Endothelial cell of umbilical vein (primary cell): ENCODE measurements around the gene PCP2. TPM values are rescaled to one million over a fixed set of nuclear protein-coding genes. Genes with fewer than 3 reads are reported as not detected.

Experiments used
- BruUV-seq: library from RNA; stranded (reverse); fragments of 400-500 nt; replicated peaks from 2 replicates; lab custom pipeline; 2021; lab: Mats Ljungman, UMichigan
- CTCF ChIA-PET: fragments of 300-600, 350-600 bp; sonication (Branson Sonifier 250); formaldehyde crosslinking; loops from one replicate; lab custom pipeline; 2021; ENCODE audit warnings: antibody characterized with exemption, inconsistent platforms; lab: Charles Lee
- POLR2A ChIA-PET: fragments of 300-600, 350-600 bp; sonication (Branson Sonifier 250); formaldehyde crosslinking; loops from one replicate; lab custom pipeline; 2021; ENCODE audit warnings: antibody characterized with exemption, inconsistent platforms; lab: Charles Lee
- DNase-seq: peaks from one replicate; pipeline ENCODE4 v3.0.0-alpha.2; 2011; ENCODE audit warnings: low read depth, low spot score
- FAIRE-seq: peaks from 2 replicates; lab custom pipeline; 2011; peaks lifted over from hg19 to GRCh38; lab: Jason Lieb, UNC
- H2AFZ ChIP-seq: 2 replicates; pipeline ENCODE4 v1.6.0; 2012; ENCODE audit warnings: low read depth, low read length, control low read depth, inconsistent platforms
- H3K27ac ChIP-seq: 2 replicates; pipeline ENCODE4 v1.5.1; 2011; ENCODE audit warnings: low read depth, mild to moderate bottlenecking, control low read depth, low read length, moderate library complexity; ENCODE audit not compliant: insufficient read depth
- H3K27me3 ChIP-seq, 2 experiments: 2 replicates each; pipeline versions ENCODE4 v1.6.0 to v1.6.1; 2011; ENCODE audit warnings: low read length in 2 of 2, mixed read lengths in 1 of 2; ENCODE audit not compliant: control insufficient read depth in 2 of 2, insufficient read depth in 2 of 2
- H3K36me3 ChIP-seq, 2 experiments: 2 replicates in 1 of 2; 3 replicates in 1 of 2; pipeline ENCODE4 v1.5.1; 2011; ENCODE audit warnings: low read length in 2 of 2, mild to moderate bottlenecking in 1 of 2, moderate library complexity in 1 of 2; ENCODE audit not compliant: control insufficient read depth in 2 of 2, insufficient read depth in 2 of 2; ENCODE audit errors: extremely low read depth in 1 of 2
- H3K4me1 ChIP-seq: 3 replicates; pipeline ENCODE4 v1.5.1; 2011; ENCODE audit warnings: mild to moderate bottlenecking, low read length; ENCODE audit not compliant: control insufficient read depth, insufficient read depth; ENCODE audit errors: extremely low read depth
- H3K4me2 ChIP-seq: 2 replicates; pipeline ENCODE4 v1.6.1; 2011; ENCODE audit warnings: low read length, control low read depth, mixed read lengths; ENCODE audit not compliant: insufficient read depth
- H3K4me3 ChIP-seq, 3 experiments: fragments of 200-600 bp in 1 of 3; sonication (generic), shearing (Covaris generic) in 1 of 3; replicated peaks in 1 of 3; 2 replicates each; pipeline ENCODE4 v1.5.1; 2011 to 2016; ENCODE audit warnings: control low read depth in 3 of 3, low read length in 3 of 3, mild to moderate bottlenecking in 2 of 3, inconsistent platforms in 1 of 3, low read depth in 1 of 3, moderate library complexity in 1 of 3; ENCODE audit not compliant: insufficient read depth in 1 of 3
- H3K79me2 ChIP-seq: 2 replicates; pipeline ENCODE4 v1.6.0; 2012; ENCODE audit warnings: low read length, inconsistent platforms; ENCODE audit not compliant: control insufficient read depth, insufficient read depth
- H3K9ac ChIP-seq: replicated peaks from 2 replicates; pipeline ENCODE3; 2011; ENCODE audit warnings: low read length, control low read depth; ENCODE audit not compliant: insufficient read depth; ENCODE audit errors: extremely low read depth
- H3K9me1 ChIP-seq: replicated peaks from 3 replicates; pipeline ENCODE4 v1.6.0; 2011; ENCODE audit warnings: mild to moderate bottlenecking, low read length; ENCODE audit not compliant: control insufficient read depth, insufficient read depth; ENCODE audit errors: extremely low read depth
- H3K9me3 ChIP-seq: replicated peaks from 2 replicates; pipeline ENCODE4 v1.5.1; 2012; ENCODE audit warnings: low read length, inconsistent platforms; ENCODE audit not compliant: control insufficient read depth, insufficient read depth
- H4K20me1 ChIP-seq: replicated peaks from 2 replicates; pipeline ENCODE3; 2011; ENCODE audit warnings: mild to moderate bottlenecking, low read length; ENCODE audit not compliant: control insufficient read depth, insufficient read depth; ENCODE audit errors: extremely low read depth
- CTCF ChIP-seq, 2 donors: IDR thresholded peaks; 1 replicate in 1 of 2; 2 replicates in 1 of 2; pipeline ENCODE4 v1.5.1; 2011; ENCODE audit warnings: low read length in 2 of 2, mild to moderate bottlenecking in 2 of 2, moderate library complexity in 2 of 2, control low read depth in 1 of 2, inconsistent platforms in 1 of 2, low read depth in 1 of 2; ENCODE audit not compliant: insufficient read depth in 1 of 2; ENCODE audit errors: extremely low read depth in 1 of 2
- EZH2 ChIP-seq: IDR thresholded peaks from 2 replicates; pipeline ENCODE4 v1.6.1; 2012; ENCODE audit warnings: borderline replicate concordance, low read depth, mild to moderate bottlenecking, moderate library complexity, low read length, inconsistent platforms; ENCODE audit not compliant: severe bottlenecking
- GATA2 ChIP-seq: IDR thresholded peaks from 2 replicates; pipeline ENCODE4 v1.7.0; 2011; ENCODE audit warnings: low read depth, mild to moderate bottlenecking, moderate library complexity, mixed read lengths, low read length; ENCODE audit not compliant: insufficient read length, insufficient read depth
- JUN ChIP-seq: IDR thresholded peaks from 2 replicates; pipeline ENCODE4 v1.6.1; 2011; ENCODE audit warnings: borderline replicate concordance, low read depth; ENCODE audit not compliant: insufficient read length, insufficient read depth
- MYC ChIP-seq: IDR thresholded peaks from one replicate; pipeline ENCODE4 v1.6.1; 2011; ENCODE audit warnings: mild to moderate bottlenecking, low read depth, low read length
- POLR2A ChIP-seq: IDR thresholded peaks from 2 replicates; pipeline ENCODE4 v1.6.1; 2012; ENCODE audit warnings: low read depth, mild to moderate bottlenecking, control low read depth, low read length
- POLR2AphosphoS5 ChIP-seq: IDR thresholded peaks from 2 replicates; pipeline ENCODE4 v1.6.1; 2012; ENCODE audit warnings: low read depth, mild to moderate bottlenecking, control low read depth, low read length, moderate library complexity; ENCODE audit not compliant: insufficient read depth
- dilution Hi-C: fragments of 300-500 bp; cut with MboI; formaldehyde crosslinking; loops from one replicate; pipeline ENCODE4 v1.15.0; 2019; ENCODE audit warnings: low sequenced_read_pairs; ENCODE audit not compliant: extremely low pct_ligation_motif_present
- intact Hi-C: fragments of 100-400 bp; cut with micrococcal nuclease; formaldehyde crosslinking; loops from one replicate; pipeline ENCODE4 v1.10.0; 2022
- polyA plus RNA-seq, 4 experiments: library from polyadenylated mRNA; depleted of rRNA in 3 of 4; stranded (reverse) in 3 of 4; unstranded in 1 of 4; fragments of >200 nt; gene quantifications; 2 replicates each; pipeline versions ENCODE4 v1.2.1 to v1.2.3, GENCODE V29; 2011 to 2012; ENCODE audit warnings: missing spikeins in 1 of 4
- total RNA-seq: library from RNA; stranded (reverse); gene quantifications from 2 replicates; pipeline ENCODE4 v1.2.3, GENCODE V29; 2021
- TF ChIP-seq, protein P1 (sequence below): IDR thresholded peaks from 2 replicates; pipeline ENCODE4 v1.6.1; 2011; ENCODE audit not compliant: insufficient read depth, insufficient read length

Gene PCP2
- total and polyA plus RNA-seq, 2 donors (not counting 3 experiments of a cell fraction or from before 2014, with no cell fraction given) = not detected

DNA sequence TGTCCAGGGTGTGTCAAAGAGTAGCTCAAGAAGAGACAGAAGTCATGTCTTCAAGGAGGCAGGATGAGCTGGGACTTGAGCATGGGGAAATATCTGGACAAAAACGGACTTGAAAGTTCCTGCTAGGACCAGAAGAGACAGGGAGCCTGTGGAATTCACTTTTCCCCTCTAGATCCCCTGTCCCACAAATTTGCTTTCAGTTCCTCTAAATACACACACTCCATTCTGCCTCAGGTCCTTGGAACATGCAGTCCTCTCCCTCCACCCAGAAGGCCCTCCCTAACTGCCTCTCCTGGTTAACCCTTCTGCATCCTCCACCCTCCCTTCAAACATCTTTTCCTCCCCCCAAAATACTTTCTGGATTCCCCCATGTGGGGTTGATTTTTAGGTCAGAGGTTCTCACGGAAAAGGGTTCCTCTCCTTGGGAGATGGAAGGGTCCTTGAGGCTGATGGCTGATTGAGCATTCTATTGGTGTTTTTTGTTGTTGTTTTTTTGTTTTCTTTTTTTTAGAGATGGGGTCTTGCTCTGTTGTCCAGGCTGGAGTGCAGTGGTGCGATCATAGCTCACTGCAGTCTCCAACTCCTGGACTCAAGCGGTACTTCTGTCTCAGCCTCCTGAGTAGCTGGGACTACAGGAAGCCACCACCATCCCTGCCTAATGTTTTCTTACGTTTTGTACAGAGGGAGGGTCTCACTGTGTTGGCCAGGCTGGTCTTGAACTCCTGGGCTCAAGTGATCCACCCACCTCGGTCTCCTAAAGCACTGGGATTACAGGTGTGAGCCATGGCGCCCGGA lies 28.4 kb upstream of the PCP2 start:
- Histone ChIP-seq H3K27ac (no peak overlapping the region), H3K4me1 (no peaks in the 10 kb centered on the region), H3K9ac (no peak overlapping the region), H3K4me2 (no peak overlapping the region), H3K27me3 (peaks cover 0 to 2% of the 10 kb centered on the region in 2 experiments), H3K9me3 (no peaks in the 10 kb centered on the region), H3K36me3 (no peaks in the 10 kb centered on the region), H4K20me1 (no peaks in the 10 kb centered on the region), H2AFZ (no peak overlapping the region), H3K9me1 (no peaks in the 10 kb centered on the region), H3K79me2 (no peaks in the 10 kb centered on the region), H3K4me3 (no peak overlapping the region)
- no peak for FAIRE-seq
- intact Hi-C loops = no loop called here
- BruUV-seq = no TSS peak
- ChIA-PET POLR2A (no interaction called here), CTCF (interaction anchor here (0.6 to 3.3 kb wide), 3 partner anchors 12 to 36 kb away, joined by 3 to 24 read pairs (median 5); partner anchors contain the start of gene TRAPPC5)
- no peak for DNase-seq
- dilution Hi-C loops = no loop called here
- TF ChIP-seq EZH2 (no peak), JUN (no peak), POLR2AphosphoS5 (no peak), CTCF (IDR thresholded peaks at IDR 0.05; ENCODE audit: extremely low read depth in 1 of 2, insufficient read depth in 1 of 2, low read depth in 1 of 2, low read length in 2 of 2) (no peak), GATA2 (no peak), MYC (no peak), POLR2A (no peak)
- TF ChIP-seq, protein P1, sequence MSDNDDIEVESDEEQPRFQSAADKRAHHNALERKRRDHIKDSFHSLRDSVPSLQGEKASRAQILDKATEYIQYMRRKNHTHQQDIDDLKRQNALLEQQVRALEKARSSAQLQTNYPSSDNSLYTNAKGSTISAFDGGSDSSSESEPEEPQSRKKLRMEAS = no peak
